OCI-LY1 (cell line): ENCODE results near the gene TVP23A.

Experiments
- H2AFZ ChIP-seq: fragments of 200-600 bp; sonication (generic), shearing (Covaris generic); 2 replicates; pipeline ENCODE4 v1.6.0; 2014; ENCODE audit warnings: antibody characterized with exemption, mild to moderate bottlenecking, low read length
- H3F3A ChIP-seq: fragments of 200-600 bp; sonication (generic), shearing (Covaris generic); 2 replicates; pipeline ENCODE4 v1.6.0; 2014; ENCODE audit warnings: mild to moderate bottlenecking, antibody characterized with exemption, low read length, moderate library complexity; ENCODE audit not compliant: insufficient read depth
- H3K27ac ChIP-seq: fragments of 200-600 bp; sonication (generic); 2 replicates; pipeline ENCODE4 v1.5.1; 2014; ENCODE audit warnings: low read length, mixed run types, mild to moderate bottlenecking, low read depth; ENCODE audit not compliant: poor library complexity, severe bottlenecking
- H3K27me3 ChIP-seq: fragments of 200-600 bp; sonication (generic); 2 replicates; pipeline ENCODE4 v1.6.0; 2014; ENCODE audit warnings: antibody characterized with exemption, mild to moderate bottlenecking, low read length, moderate library complexity; ENCODE audit not compliant: insufficient read depth
- H3K36me3 ChIP-seq: fragments of 200-600 bp; sonication (generic); 2 replicates; pipeline ENCODE4 v1.6.1; 2014; ENCODE audit warnings: mild to moderate bottlenecking, antibody characterized with exemption, low read length, moderate library complexity, mixed read lengths; ENCODE audit not compliant: insufficient read depth
- H3K4me1 ChIP-seq: fragments of 200-600 bp; sonication (generic); 2 replicates; pipeline ENCODE4 v1.5.1; 2014; ENCODE audit warnings: mild to moderate bottlenecking, low read length, moderate library complexity; ENCODE audit not compliant: insufficient read depth, severe bottlenecking
- H3K4me2 ChIP-seq: fragments of 200-600 bp; sonication (generic), shearing (Covaris generic); 2 replicates; pipeline ENCODE4 v1.6.1; 2014; ENCODE audit warnings: low read length
- H3K4me3 ChIP-seq: fragments of 200-600 bp; sonication (generic); 2 replicates; pipeline ENCODE4 v1.5.1; 2014; ENCODE audit warnings: low read length, low read depth, mild to moderate bottlenecking, mixed read lengths; ENCODE audit not compliant: poor library complexity, severe bottlenecking
- H3K79me2 ChIP-seq: fragments of 200-600 bp; shearing (Covaris generic); 2 replicates; pipeline ENCODE4 v1.6.1; 2016; ENCODE audit warnings: mixed run types, low read length, mixed read lengths; ENCODE audit not compliant: insufficient read depth
- H3K9ac ChIP-seq: fragments of 200-600 bp; sonication (generic), shearing (Covaris generic); 2 replicates; pipeline ENCODE4 v1.6.1; 2014; ENCODE audit warnings: mild to moderate bottlenecking, low read length, mixed read lengths
- H3K9me2 ChIP-seq: fragments of 200-600 bp; sonication (generic), shearing (Covaris generic); 2 replicates; pipeline ENCODE4 v1.6.1; 2014; ENCODE audit warnings: low read depth, mild to moderate bottlenecking, low read length, mixed read lengths
- H3K9me3 ChIP-seq: fragments of 200-600 bp; shearing (Covaris generic); 2 replicates; pipeline ENCODE4 v1.6.1; 2014; ENCODE audit warnings: low read length, mixed read lengths
- H4K20me1 ChIP-seq: fragments of 200-600 bp; sonication (generic), shearing (Covaris generic); 2 replicates; pipeline ENCODE4 v1.6.0; 2016; ENCODE audit warnings: mild to moderate bottlenecking, low read length; ENCODE audit not compliant: insufficient read depth
- EZH2 ChIP-seq: fragments of 200-600 bp; sonication (generic), shearing (Covaris generic); IDR thresholded peaks from 2 replicates; pipeline ENCODE4 v1.8.0; 2017; ENCODE audit warnings: borderline replicate concordance, mixed run types, mild to moderate bottlenecking, antibody characterized with exemption, low read length, moderate library complexity, mixed read lengths
- TF ChIP-seq, protein P1 (sequence below): fragments of 200-600 bp; sonication (generic), shearing (Covaris generic); IDR thresholded peaks from 2 replicates; pipeline ENCODE4 v1.5.1; 2017; ENCODE audit warnings: mild to moderate bottlenecking, antibody characterized with exemption, low read length, moderate library complexity, mixed read lengths

The TVP23A gene

GRCh38 chr16:10808218-10808617 lies 10.4 kb downstream of the TVP23A start:
- H3K9ac ChIP-seq, result no peak overlapping the region
- TF ChIP-seq, protein P1, sequence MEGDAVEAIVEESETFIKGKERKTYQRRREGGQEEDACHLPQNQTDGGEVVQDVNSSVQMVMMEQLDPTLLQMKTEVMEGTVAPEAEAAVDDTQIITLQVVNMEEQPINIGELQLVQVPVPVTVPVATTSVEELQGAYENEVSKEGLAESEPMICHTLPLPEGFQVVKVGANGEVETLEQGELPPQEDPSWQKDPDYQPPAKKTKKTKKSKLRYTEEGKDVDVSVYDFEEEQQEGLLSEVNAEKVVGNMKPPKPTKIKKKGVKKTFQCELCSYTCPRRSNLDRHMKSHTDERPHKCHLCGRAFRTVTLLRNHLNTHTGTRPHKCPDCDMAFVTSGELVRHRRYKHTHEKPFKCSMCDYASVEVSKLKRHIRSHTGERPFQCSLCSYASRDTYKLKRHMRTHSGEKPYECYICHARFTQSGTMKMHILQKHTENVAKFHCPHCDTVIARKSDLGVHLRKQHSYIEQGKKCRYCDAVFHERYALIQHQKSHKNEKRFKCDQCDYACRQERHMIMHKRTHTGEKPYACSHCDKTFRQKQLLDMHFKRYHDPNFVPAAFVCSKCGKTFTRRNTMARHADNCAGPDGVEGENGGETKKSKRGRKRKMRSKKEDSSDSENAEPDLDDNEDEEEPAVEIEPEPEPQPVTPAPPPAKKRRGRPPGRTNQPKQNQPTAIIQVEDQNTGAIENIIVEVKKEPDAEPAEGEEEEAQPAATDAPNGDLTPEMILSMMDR, result no peak
- TF ChIP-seq EZH2, result no peak
- peaks cover 16% of the 10 kb centered on the region for H3K4me1 ChIP-seq
- H3K36me3 ChIP-seq, result no peaks in the 10 kb centered on the region
- H3K9me2 ChIP-seq, result no peaks in the 10 kb centered on the region
- H3K27me3 ChIP-seq, result no peaks in the 10 kb centered on the region
- H3K4me2 ChIP-seq, result no peak overlapping the region
- no peaks in the 10 kb centered on the region for H3F3A ChIP-seq
- H3K79me2 ChIP-seq, result no peaks in the 10 kb centered on the region
- H4K20me1 ChIP-seq, result no peaks in the 10 kb centered on the region
- H3K27ac ChIP-seq, result no peak overlapping the region
- no peak overlapping the region for H2AFZ ChIP-seq
- no peak overlapping the region for H3K4me3 ChIP-seq
- no peaks in the 10 kb centered on the region for H3K9me3 ChIP-seq

DNA sequence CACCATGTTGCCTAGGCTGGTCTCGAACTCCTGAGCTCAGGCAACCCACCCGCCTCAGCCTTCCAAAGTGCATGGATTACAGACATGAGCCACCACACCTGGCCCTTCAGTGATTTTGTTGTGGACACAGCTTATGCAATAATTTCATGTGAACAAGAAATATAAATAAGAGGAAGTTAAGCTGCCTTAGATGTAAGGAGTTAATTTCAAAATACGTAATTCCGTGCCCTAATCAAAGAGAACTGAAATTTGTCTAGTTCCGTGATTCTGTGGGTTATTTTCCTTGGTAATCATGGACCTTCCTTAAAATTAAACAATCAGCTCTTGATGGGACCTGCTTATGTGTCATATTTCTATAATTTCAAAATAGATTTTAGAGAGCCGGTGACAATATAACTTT lies 11.9 kb downstream of the TVP23A start:
- no peak overlapping the region for H3K4me2 ChIP-seq

GRCh38 chr16:10805334-10805733 lies 13.3 kb downstream of the TVP23A start:
- H3K79me2 ChIP-seq, result no peaks in the 10 kb centered on the region
- no peak overlapping the region for H2AFZ ChIP-seq
- H3K4me2 ChIP-seq, result no peak overlapping the region
- TF ChIP-seq, protein P1, result no peak
- no peak for TF ChIP-seq EZH2
- no peaks in the 10 kb centered on the region for H3K4me1 ChIP-seq
- no peak overlapping the region for H3K27ac ChIP-seq
- H3F3A ChIP-seq, result no peaks in the 10 kb centered on the region
- H3K9ac ChIP-seq, result no peak overlapping the region
- H3K9me2 ChIP-seq, result no peaks in the 10 kb centered on the region
- H3K27me3 ChIP-seq, result no peaks in the 10 kb centered on the region
- no peaks in the 10 kb centered on the region for H3K36me3 ChIP-seq
- H3K9me3 ChIP-seq, result no peaks in the 10 kb centered on the region
- H4K20me1 ChIP-seq, result no peaks in the 10 kb centered on the region
- H3K4me3 ChIP-seq, result no peak overlapping the region

More for the DNA sequence above, 11.9 kb downstream of the TVP23A start:
- Histone ChIP-seq H3K27ac (no peak overlapping the region), H3K27me3 (no peaks in the 10 kb centered on the region), H3K9me3 (no peaks in the 10 kb centered on the region), H3K36me3 (no peaks in the 10 kb centered on the region), H2AFZ (no peak overlapping the region), H3K4me1 (peaks cover under 1% of the 10 kb centered on the region), H3K79me2 (no peaks in the 10 kb centered on the region), H3K9ac (no peak overlapping the region), H4K20me1 (no peaks in the 10 kb centered on the region), H3K9me2 (no peaks in the 10 kb centered on the region), H3F3A (no peaks in the 10 kb centered on the region), H3K4me3 (no peak overlapping the region)
- no peak for TF ChIP-seq EZH2
- TF ChIP-seq, protein P1, result no peak
